HG02938 (cell line): ENCODE data around the gene GSE1.

Experiments
- ATAC-seq: cut with Tn5 transposase; IDR thresholded peaks from one replicate; pipeline ENCODE4 v1.9.1; 2021; ENCODE audit warnings: mild to moderate bottlenecking, moderate library complexity; ENCODE audit not compliant: unreplicated experiment

GSE1 gene

DNA sequence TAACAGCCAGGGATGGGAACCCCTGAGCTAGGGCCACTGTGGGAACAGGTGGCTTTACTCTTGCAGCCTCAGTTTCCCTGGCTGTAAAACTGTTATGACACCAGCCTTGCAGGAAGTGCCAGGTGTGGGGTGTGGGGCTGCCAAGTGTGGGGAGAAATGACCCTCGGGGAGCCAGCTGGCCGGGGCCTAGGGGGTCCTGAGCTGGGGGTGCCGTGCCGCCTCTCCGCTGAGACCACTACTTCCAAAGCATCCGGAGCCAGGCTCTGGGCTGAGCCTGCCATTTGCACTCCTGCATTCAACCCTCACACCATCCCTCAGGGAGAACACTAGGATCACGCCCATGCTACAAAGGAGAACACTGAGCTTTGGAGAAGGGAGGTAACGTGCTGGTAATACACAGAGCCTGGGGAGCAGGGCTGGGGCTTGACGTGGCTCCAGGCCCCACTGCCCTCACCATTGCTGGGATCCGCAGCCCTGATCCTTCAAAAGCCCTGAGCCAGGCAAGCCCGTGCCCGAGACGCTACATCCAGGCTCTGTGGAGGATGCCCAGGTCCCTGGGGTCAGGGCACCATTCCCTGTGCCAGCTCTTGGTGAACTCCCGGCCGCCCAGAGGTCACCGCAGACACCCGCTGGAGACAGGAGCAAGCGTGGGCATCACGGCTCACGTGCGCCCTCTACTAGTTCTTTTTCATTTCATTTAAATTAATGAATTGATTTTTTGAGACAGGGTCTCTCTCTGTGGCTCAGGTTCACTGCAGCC, 104.5 kb downstream of the GSE1 start:
- ATAC-seq, result no peak

DNA sequence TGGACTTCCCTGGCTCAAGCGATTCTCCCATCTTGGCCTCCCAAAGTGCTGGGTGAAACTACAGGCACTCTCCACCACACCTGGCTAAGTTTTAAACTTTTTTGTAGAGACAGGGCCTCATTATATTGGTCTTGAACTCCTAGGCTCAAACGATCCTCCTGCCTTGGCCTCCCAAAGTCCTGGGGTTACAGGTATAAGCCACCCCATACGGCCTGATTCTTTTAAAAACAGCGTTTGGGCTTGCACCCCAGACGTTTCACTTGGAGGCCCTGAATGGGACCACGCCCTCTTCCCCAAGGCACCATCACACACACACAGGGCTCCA, 105.0 kb downstream of the GSE1 start:
- no peak for ATAC-seq

- ATAC-seq, result no peak
Observed at GRCh38 chr16:85718682-85719081, 105.6 kb downstream of the GSE1 start.

GRCh38 chr16:85719605-85720301, 106.6 kb downstream of the GSE1 start:
- ATAC-seq, result no peak

GRCh38 chr16:85720302-85720637, 107.1 kb downstream of the GSE1 start:
- no peak for ATAC-seq

GRCh38 chr16:85722128-85722893, 109.2 kb downstream of the GSE1 start:
- ATAC-seq, result no peak

DNA sequence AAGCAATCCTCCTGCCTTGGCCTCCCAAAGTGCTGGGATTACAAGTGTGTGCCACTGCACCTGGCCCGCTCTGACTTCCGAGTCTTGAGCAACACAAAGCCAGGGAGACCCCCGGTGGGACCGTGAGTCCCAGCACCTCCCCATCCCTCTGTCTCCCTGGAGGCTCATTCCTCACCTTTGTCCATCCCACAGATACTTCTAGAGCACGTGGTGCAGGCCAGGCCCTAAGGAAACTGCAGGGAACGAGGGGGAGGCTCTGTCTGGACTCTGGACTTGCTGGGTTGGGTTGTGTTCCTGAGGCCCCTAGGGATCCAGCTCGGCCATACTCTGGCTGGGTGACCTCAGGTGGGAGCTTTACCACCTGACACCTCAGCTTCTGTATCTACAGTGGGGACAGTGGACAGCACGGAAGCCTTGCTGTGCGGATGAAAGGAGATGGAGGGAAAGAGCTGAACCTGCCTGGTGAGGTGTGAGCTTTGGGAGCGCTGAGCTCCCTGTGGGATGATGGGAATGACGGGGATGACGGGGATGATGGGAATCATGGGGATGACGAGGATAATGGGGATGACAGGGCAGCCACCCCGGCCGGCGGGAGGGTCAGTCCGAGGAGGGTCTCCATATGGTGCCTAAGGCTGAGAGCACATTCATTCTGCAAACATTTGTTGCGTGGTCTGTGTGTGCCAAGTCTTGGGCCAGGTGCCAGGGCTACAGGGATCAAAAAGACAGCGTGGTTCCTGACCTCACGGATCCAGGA, 111.2 kb downstream of the GSE1 start:
- no peak for ATAC-seq

GRCh38 chr16:85724936-85725335, 111.8 kb downstream of the GSE1 start:
- no peak for ATAC-seq
